ENCODE data around the gene INPP4A.

DNA sequence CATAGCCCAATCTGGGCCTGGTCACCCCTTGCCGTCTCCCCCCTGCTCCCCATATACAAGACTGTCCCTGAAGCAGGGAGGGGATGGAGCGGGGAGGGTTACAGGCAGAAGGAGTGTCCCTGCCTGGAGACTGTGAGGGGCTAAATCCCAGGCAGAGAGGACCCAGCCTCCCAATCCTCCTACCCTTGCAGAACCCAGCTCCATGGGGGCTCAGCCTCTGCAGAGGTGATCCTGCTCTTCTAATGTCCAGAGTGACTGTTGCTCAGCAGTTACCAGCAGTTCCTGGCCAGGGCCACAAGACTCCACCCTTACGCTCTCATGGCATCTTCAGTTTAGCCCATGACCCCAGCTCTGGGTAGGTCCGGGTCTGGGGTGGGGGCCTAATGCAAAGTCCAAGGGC is 105.5 kb downstream of the INPP4A start:
- TF ChIP-seq EP300 (IDR thresholded peaks at IDR 0.05; ENCODE audit: low read depth) (no peak), POLR2A (IDR thresholded peaks at IDR 0.05) (no peak), POLR2AphosphoS5 (IDR thresholded peaks at IDR 0.05) (no peak)
- TF ChIP-seq, protein P1, sequence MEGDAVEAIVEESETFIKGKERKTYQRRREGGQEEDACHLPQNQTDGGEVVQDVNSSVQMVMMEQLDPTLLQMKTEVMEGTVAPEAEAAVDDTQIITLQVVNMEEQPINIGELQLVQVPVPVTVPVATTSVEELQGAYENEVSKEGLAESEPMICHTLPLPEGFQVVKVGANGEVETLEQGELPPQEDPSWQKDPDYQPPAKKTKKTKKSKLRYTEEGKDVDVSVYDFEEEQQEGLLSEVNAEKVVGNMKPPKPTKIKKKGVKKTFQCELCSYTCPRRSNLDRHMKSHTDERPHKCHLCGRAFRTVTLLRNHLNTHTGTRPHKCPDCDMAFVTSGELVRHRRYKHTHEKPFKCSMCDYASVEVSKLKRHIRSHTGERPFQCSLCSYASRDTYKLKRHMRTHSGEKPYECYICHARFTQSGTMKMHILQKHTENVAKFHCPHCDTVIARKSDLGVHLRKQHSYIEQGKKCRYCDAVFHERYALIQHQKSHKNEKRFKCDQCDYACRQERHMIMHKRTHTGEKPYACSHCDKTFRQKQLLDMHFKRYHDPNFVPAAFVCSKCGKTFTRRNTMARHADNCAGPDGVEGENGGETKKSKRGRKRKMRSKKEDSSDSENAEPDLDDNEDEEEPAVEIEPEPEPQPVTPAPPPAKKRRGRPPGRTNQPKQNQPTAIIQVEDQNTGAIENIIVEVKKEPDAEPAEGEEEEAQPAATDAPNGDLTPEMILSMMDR (IDR thresholded peaks at IDR 0.05) = no peak
